HG02623 (cell line): ENCODE results near the gene TRIP10.

ENCODE experiments used
- ATAC-seq: cut with Tn5 transposase; IDR thresholded peaks from one replicate; pipeline ENCODE4 v1.9.1; 2021; ENCODE audit warnings: moderate library complexity; ENCODE audit not compliant: unreplicated experiment

Gene TRIP10

DNA sequence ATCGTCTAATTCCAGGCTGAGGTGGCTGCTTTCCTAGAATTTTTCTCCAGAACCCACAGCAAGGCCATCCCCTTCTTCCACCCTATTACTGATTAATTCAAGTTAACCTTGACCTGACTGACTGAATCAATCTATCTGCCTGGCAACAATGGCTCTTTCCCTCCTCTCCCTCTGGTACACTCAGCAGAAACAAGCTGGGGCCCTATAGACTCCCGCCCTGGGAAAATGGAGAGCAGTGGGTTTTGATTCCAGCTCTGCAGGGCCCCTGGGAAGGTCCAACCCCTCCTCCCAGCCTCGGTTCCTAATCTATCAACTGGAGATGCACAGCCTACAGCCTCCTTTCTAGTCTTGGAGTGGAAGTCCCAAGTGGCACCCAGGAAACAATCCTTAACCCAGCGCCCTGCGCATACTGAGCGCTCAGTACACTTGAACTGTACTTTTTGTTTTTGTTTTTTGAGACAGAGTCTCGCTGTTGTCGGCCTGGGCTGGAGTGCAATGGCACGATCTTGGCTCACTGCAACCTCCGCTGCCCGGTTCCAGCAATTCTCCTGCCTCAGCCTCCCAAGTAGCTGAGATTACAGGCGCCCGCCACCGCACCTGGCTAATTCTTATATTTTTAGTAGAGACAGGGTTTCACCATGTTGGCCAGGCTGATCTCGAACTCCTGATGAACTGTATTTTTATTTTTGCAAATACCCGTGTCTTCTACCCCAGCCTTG lies 13.8 kb upstream of the TRIP10 start:
- ATAC-seq: no peak

DNA sequence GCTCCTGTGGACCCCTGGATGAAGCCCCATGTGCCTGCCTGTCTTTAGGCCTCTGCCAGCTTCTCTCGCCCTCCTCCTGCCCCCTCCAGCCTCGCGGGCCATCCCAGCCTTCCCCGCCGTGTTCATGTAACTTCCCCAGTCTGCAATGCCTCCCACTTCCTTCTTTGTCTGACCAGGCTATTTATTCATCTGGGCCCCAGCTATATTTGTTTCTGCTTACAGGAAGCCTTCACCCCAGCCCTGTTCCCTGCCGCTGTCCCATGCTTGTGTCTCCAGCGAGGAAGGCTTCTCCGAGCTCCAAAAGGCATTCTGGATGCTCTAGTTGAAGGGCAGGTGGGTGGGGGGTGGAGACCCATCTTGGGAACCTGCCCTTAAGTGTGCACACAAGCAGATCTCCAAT lies 11.1 kb upstream of the TRIP10 start:
- ATAC-seq: no peak

DNA sequence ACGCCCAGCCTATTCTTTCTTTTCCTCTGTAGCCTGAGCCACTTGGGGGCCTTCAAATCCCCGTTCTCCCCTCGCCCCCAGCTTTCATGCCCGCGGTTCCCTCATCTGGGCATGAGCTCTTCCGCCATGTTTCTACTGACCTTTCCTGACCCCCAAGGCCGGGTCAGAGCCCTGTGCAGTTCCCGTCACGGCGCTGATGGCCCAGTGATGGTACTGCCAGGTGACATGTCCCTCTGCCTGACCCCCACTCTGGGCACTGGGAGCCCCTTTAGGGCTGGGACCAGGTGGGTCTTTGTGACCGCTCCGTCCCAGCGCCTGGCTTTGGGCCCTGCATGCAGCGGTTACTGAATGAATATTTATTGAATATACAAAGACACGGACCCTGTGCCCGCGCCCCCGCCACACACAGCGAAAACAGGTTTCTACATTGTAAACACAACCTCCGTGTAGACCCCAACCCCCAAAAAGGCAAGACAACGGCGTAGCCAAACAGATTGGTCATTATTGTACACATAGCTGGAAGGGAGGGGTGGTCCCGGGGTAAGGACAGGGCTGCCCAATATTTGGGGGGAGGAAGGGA lies 9.8 kb upstream of the TRIP10 start:
- no peak for ATAC-seq

DNA sequence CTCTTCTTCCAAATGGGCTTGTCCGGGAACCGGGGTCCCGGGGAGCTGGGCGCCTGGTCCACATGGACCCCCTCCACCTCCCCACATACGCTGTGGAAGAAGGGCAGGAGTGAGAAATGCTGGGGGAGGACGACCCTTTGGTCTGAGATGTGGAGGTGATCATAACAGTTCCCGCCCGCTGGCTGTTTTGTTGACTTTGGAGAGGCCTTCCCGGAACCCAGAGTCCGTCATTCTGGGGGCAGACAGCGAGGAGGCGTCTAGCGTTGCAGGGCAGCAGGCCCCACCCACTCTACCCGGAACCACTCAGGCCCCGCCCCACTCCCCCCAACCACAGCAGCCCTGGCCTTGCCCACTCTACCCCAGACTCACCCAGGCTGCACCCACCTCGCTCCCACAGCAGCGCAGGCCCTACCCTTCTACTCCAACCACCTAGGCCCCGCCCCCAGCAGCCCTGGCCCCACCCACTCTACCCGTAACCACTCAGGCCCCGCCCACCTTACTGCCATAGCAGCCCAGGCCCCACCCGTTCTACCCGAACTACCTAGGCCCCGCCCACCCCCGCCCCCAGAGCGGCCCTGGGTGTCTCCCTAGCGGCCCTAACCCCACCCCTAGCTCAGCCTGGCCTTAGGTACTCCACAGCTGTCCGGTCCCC lies 9.2 kb upstream of the TRIP10 start:
- ATAC-seq: no peak

DNA sequence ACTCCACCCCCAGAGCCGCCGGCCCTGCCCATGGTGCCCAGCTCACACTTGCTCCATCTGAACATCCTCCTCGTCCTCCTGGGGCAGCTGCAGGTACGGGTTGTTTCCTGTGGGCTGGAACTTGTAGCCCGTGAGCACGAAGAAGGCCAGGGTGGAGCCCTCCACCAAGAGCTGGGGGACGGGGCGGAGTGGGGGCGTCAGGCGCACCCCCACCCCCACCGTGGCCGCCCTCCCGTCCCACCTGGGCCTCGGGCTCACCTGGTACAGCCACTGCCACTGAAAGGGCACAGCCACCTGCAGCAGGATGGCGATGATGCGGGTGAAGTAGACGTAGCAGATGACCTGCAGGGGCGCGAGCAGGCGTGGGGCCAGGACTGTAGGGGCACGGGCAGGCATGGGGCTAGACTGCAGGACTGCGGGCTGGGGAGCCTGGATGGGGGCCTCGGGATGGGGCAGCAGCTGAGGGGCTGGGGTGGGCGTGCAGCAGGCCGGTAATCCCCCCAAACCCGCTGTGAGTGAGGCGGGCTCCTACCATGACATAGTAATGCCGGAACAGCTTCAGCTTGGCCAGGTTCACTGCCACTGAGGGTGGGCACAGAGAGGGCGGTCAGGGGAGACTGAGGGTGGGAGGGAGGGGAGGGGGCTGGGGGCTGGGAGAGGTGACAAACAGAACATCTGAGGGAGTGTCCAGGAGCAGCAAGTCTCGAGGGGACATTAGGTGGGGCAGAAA lies 8.4 kb upstream of the TRIP10 start:
- ATAC-seq: no peak

DNA sequence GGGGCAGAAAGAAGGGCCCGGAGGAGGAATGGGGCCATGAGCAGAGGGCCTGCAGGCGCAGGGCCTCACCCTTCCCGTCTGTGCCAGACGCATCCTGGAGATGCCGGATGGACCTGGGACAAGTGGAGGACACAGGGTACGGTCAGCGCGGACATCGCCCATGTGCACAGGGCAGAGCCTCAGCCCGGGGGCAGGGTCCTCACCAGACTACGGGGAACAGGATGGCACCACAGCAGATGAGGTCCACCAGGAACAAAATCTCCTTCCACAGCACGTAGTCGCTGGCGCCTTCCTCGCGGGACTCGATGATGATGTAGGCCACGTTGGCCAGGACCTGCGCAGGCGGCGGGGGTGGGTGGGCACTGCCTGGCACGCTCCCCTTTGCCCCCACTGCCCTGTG lies 7.7 kb upstream of the TRIP10 start:
- no peak for ATAC-seq

DNA sequence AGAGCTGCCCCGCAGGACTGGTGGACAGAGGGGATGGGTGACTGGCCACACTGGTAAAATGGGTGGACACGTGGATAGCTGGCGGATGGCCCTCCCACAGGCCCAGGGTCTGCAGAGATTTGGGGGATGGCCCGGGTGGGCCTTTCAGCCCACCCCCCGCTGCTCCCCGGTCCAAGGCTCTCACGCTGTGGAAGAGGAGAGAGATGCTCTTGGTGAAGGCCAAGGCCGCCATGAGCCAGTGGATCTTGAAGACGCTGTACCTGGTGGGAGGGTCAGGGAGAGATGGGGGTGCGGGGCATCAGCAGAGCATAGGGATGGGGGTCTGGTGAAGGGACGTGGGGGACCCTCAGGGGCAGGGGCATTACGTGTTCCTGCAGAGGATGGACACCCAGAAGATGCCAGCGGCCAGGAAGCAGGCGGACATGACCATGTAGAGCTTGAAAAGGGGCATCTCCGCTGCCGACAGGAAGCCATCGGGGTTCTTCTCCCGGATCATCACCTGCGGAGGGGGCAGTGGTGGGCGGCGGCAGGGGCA lies 6.6 kb upstream of the TRIP10 start:
- no peak for ATAC-seq

DNA sequence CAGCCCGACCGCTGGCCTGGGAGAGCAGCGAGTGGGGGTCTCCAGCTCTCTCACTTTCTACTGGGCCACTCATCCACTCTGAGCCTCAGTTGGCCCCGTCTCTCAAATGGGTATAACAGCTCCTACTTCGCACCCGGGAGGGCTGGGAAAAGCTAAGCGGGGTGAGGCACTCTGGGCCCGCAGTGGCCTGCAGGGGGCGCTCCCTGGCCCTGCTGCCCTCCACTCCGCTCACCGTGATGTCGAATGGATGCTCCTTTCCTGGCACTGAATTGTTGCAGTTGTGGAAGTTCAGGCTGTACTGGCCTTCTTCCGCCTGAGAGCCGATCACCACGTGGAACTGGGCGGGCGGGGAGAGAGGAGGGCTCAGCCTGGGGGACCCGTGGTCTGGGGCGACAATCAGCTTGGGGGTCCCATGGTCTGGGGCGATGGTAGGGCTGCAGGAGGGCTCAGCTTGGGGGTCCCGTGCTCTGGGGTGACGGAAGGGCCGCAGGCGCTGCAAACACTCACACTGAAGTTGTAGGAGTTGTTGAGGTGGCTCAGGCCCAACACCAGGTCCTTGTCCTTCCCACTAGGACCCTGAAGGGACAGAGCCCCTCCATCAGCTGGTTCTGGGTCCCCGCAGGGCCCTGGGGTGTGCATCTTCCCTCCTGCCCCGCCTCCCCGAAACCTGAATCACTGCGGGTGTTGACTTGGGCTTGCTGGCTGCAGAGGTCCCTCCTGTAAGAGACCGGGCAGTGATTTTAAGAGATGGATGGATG lies 6.0 kb upstream of the TRIP10 start:
- no peak for ATAC-seq

DNA sequence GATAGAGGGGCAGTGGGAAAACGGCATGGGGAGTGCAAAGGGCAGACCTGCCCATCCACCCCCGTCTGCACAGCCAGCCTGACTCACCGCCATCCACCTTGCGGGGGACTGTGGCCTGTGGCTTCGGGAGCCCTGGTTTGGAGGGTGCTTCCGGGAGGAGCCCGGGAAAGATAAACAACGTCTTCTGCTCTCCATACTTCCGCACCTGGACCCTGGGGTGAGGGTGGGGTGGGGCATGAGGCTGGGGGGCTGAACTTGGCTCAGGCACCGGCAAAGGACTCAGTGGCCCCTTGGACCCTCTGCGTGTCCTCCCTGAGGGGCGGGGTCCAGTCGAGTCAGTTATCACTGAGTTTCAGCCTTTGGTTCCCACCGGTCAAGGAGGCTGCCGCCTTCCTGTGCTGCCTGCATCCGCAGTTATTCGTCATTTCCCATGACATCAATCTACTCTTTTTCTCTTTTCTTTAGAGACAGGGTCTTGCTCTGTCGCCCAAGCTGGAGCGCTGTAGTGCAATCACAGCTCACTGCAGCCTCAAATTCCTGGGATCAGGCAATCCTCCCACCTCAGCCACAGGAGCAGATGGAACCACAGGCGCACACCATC lies 5.3 kb upstream of the TRIP10 start:
- no peak for ATAC-seq

DNA sequence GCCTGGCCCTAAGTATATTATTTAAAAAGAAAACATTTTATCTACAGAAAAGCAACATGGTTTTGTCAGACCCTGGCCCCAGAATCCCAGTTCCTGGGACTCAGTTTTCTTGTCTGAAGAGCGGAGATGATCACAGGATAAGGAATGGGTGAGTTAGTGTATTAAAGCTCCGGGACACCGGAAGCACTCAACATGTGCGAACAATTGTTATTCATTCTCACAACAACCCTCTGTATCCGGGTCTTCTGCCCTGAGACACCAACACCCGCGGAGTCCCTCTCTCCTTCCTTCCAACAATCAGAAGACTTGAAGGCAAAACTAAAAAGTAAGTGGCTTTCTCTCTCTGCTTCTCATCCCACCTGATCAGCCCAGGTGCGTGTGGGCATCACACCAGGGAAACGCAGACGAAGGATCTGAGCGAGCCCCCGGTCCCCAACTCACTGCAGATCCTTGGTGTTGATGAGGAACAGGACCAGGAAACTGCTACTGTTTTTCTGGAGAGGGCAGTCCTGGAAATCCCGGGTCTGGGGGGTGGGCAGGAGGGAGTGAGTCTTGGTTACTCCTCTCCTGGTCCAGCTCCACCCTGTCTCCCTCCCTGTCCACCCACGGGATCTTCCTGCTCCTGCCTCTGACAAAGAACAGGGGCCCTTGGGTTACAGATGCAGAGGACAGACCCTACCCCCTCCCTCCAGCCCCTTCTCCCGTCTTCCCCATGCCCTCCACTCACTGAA lies 4.1 kb upstream of the TRIP10 start:
- ATAC-seq: no peak

DNA sequence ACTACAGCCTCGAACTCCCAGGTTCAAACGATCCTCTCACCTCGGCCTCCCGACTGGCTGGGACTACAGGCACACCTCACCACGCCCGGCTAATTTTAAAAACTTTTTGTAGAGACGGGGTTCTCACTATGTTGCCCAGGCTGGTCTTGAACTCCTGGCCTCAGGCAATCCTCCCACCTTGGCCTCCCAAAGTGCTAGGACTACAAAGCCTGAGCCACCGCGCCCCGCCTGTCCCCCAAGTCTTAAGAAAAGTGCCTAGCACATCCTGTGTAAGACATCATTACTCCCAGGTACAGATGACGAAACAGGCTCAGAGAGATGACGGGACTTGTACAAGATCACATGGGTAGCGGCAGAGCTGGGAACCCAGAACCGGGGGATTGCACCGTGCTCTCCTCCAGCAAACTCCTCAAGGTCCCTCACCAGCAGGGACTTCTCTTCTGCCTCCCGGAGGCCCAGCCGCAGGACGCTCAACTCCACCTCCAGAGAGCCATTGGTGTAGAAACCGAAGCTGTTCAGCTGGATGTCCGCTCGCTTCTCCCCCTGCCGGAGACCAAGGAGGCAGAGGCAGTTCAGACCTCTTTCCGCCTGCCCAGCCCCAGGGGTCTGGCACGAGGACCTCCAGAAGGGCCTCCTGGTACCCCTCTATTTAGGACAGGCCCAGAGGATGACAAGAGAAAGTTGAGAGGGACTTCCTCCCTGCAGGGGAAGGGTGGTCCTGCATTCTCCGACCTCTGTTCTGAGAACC lies 3.1 kb upstream of the TRIP10 start:
- no peak for ATAC-seq

DNA sequence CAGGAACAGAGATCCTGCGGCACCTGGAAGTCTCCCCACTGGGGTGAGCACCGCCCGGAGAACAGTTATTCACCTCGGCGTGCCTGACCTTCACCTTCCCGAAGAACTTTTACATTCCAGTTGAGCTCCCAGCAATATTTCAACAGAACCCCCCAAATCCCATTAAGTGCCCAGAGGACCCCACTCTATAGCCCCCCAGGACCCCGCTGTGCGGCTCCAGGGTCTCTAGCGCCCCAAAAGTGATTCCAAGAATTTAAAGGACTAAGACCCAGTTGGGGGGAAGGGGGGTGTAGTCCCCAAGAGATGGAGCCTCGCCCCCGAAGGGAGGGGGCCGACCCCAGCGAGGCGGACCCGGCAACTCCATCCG lies 2.6 kb upstream of the TRIP10 start:
- no peak for ATAC-seq

DNA sequence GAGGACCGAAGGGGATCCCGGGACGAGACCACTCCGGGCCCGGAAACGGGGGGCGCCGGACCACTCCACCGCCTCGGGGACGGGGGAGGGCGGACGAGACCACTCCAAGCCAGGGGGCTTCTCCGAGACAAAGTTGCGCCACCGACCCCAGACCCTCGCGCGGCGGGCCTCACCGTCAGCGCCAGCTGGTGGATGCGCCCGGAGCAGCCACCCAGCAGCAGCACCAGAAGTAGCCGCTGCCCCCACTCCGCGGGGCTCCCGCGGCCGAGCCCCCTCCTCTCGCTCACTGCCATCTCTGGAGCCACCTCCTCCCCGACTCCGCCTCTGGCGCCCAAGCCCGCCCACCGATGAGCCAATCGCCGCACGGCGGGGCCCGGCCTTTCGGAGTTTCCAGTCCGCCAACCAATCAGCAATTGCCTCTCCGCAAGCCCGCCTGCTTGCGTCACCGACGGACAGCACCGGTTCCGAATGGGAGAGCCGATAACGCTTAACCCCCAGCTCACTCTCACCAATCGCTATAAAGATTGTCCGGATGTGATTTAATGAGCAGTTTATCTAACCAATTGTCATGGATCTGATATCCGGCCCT lies 2.1 kb upstream of the TRIP10 start, which contains the start of gene GPR108:
TSS of gene GPR108 (minus strand) at position 297 of the 589 bp plus-strand sequence. CDS start at position 293, 4 bp downstream.
- ATAC-seq: peak; percentile 63

DNA sequence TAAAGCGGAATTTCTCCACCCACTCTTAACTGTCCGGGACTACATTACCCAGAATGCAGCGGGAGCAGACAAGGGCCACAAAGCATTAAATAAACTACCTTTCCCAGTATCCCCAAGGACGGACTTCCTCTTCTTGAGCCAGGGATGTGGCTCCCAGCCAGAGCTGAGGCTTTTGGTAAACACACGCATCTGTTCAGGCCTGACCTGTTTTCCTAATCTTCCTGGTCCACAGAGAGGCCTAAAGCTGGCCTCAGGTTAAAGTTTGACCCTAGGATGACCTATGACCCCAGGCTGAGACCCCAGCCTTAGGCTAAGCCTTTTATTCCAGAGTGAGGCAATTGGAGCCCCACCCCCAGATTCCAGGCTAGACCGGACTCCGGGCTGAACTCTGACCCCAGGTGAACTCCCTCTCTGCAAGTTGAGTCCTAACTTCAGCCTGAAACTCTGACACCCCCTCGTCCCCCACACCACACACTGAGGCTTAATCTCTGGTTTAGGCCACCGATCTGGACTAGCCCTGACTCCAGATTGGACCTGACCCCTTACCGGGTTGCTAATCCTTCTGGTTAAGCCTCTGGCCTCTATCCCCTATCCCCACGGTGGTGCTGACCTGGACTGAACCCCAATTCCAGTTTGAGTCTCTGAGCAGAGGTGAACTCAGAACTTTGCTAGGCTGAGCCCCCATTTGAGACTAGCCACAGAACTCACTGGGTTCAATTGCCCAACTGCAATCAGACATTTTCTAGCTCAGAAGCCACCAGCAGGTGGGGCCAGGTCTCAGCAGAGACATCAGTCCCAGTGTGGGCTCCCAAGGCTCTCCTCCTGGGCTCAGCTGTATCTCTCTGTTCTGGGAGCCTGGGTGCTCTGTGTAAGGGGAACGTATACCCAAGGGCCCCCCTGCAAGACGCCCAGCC lies 1.4 kb upstream of the TRIP10 start:
- no peak for ATAC-seq

DNA sequence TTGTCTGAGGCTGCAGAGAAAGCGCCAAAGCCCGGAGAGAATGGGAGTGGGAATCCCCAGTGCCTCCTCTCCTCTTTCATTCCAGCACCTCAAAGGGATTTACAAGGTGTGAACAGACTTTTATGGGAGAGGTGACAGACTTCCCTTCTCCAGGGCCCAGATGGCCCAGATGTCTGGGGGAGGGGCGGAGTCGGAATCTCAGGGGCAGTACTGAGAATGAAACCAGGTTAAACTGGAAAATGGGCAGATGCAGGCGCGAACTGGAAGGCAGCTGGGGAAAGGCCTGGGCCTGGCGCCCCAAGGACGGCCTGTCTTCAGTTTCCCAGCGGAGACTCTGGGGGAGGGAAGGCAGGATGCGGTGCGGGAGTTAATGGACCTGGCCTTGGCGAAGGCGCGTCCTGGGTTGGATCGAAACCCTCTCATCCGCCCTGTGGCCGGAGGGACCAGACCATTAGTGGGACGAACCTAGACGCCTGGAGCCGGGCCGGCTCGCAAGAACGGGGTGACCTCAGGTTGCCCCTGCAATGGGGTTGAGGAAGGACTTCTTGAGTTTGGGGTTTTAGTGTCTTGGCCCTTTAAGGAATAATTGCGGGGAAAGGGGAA lies 592 bp upstream of the TRIP10 start:
- ATAC-seq: no peak

DNA sequence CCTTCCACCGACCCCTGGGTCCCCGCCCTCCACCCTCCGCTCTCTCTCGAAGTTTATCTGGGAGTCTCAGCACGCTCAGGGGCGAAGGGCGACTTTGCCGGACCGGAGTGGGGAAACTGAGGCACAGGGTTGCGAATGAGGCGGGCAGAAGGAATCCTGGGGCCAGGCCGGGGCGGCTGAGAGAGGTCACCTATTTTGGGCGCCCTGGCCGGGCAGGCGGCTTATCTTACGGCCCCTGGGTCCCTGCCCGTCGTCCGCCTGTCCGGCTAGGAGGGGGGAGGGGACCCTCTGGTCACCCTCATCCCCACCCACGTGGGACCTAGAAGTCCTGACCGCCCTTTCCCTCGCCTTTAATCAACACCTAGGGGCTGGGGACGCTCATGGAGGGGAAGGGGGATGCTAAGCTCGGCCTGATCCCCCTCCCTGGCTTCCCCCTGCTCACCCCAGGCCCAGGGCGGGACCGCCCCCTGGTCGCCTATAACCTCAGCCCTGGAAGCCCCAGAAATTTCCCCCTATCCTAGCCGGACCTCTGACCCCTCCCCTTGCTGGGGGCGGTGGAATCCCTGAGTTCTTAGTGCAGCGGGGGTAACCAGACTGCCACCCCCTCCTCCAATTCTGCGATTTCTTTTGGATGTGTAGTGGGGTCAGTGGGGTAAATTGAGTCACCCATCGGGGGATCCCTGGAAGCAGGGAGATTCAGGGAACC lies 556 bp downstream of the TRIP10 start:
- ATAC-seq: no peak
